ENCODE measurements around the gene PTGES2.

DNA sequence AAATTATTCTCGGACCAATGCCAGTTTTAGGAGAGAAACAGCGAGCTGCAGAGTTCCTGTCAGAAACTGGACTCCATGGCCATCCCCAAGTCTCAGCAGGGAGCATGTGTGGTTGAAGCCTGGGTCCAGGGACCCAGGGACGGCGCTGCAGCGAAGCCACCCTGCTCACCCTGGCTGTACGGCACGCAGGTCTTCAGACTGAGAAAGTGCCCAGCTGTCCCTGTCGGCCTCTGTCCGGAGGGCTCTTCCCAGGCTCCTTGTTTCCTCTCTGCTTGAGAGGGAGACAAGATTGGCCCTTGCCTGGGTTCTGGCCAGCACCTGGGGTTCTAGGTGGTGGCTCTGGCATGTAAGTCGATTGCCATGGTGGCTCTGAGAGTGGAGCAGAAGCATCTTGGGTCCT lies 26.9 kb downstream of the PTGES2 start:
- TF ChIP-seq, protein P1, sequence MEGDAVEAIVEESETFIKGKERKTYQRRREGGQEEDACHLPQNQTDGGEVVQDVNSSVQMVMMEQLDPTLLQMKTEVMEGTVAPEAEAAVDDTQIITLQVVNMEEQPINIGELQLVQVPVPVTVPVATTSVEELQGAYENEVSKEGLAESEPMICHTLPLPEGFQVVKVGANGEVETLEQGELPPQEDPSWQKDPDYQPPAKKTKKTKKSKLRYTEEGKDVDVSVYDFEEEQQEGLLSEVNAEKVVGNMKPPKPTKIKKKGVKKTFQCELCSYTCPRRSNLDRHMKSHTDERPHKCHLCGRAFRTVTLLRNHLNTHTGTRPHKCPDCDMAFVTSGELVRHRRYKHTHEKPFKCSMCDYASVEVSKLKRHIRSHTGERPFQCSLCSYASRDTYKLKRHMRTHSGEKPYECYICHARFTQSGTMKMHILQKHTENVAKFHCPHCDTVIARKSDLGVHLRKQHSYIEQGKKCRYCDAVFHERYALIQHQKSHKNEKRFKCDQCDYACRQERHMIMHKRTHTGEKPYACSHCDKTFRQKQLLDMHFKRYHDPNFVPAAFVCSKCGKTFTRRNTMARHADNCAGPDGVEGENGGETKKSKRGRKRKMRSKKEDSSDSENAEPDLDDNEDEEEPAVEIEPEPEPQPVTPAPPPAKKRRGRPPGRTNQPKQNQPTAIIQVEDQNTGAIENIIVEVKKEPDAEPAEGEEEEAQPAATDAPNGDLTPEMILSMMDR (IDR thresholded peaks at IDR 0.05; ENCODE audit: low read depth, low read length, missing input control): no peak
- TF ChIP-seq, protein P2, sequence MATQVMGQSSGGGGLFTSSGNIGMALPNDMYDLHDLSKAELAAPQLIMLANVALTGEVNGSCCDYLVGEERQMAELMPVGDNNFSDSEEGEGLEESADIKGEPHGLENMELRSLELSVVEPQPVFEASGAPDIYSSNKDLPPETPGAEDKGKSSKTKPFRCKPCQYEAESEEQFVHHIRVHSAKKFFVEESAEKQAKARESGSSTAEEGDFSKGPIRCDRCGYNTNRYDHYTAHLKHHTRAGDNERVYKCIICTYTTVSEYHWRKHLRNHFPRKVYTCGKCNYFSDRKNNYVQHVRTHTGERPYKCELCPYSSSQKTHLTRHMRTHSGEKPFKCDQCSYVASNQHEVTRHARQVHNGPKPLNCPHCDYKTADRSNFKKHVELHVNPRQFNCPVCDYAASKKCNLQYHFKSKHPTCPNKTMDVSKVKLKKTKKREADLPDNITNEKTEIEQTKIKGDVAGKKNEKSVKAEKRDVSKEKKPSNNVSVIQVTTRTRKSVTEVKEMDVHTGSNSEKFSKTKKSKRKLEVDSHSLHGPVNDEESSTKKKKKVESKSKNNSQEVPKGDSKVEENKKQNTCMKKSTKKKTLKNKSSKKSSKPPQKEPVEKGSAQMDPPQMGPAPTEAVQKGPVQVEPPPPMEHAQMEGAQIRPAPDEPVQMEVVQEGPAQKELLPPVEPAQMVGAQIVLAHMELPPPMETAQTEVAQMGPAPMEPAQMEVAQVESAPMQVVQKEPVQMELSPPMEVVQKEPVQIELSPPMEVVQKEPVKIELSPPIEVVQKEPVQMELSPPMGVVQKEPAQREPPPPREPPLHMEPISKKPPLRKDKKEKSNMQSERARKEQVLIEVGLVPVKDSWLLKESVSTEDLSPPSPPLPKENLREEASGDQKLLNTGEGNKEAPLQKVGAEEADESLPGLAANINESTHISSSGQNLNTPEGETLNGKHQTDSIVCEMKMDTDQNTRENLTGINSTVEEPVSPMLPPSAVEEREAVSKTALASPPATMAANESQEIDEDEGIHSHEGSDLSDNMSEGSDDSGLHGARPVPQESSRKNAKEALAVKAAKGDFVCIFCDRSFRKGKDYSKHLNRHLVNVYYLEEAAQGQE (IDR thresholded peaks at IDR 0.05): no peak
- TF ChIP-seq RAD21 (IDR thresholded peaks at IDR 0.05) (no peak), JUND (IDR thresholded peaks at IDR 0.05) (no peak), SP1 (IDR thresholded peaks at IDR 0.05) (no peak)
- TF ChIP-seq, protein P3, sequence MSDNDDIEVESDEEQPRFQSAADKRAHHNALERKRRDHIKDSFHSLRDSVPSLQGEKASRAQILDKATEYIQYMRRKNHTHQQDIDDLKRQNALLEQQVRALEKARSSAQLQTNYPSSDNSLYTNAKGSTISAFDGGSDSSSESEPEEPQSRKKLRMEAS (IDR thresholded peaks at IDR 0.05): no peak
